Trophoblast cell (in vitro differentiated cells and primary cell): ENCODE measurements around the gene SGMS1.

Source experiments
- DNase-seq, 2 donors: peaks; one replicate each; pipeline ENCODE4 v3.0.0-alpha.2; 2016
- H2AFZ ChIP-seq: 2 replicates; pipeline ENCODE4 v1.6.1; 2013; ENCODE audit warnings: low read length, moderate library complexity, mild to moderate bottlenecking; ENCODE audit not compliant: insufficient read depth, poor library complexity
- H2AK5ac ChIP-seq: 2 replicates; pipeline ENCODE4 v1.6.1; 2013; ENCODE audit warnings: mild to moderate bottlenecking, low read length
- H2BK120ac ChIP-seq: 2 replicates; pipeline ENCODE4 v1.6.1; 2013; ENCODE audit warnings: low read length, mild to moderate bottlenecking, moderate library complexity; ENCODE audit not compliant: insufficient read depth, poor library complexity
- H2BK12ac ChIP-seq: 2 replicates; pipeline ENCODE4 v1.6.1; 2013; ENCODE audit warnings: mild to moderate bottlenecking, low read length, moderate library complexity
- H2BK5ac ChIP-seq: 2 replicates; pipeline ENCODE4 v1.6.1; 2013; ENCODE audit warnings: low read length, low read depth, moderate library complexity, mild to moderate bottlenecking; ENCODE audit not compliant: poor library complexity
- H3K14ac ChIP-seq: 2 replicates; pipeline ENCODE4 v1.6.1; 2013; ENCODE audit warnings: mild to moderate bottlenecking, low read length
- H3K18ac ChIP-seq: 2 replicates; pipeline ENCODE4 v1.6.1; 2013; ENCODE audit warnings: mild to moderate bottlenecking, low read length
- H3K23ac ChIP-seq: 2 replicates; pipeline ENCODE4 v1.6.1; 2013; ENCODE audit warnings: low read length
- H3K27ac ChIP-seq: 2 replicates; pipeline ENCODE4 v1.5.1; 2013; ENCODE audit warnings: low read depth, mild to moderate bottlenecking, inconsistent platforms, low read length, moderate library complexity
- H3K27me3 ChIP-seq: 2 replicates; pipeline ENCODE4 v1.6.1; 2013; ENCODE audit warnings: inconsistent platforms, mild to moderate bottlenecking, low read length, moderate library complexity; ENCODE audit not compliant: insufficient read depth
- H3K36me3 ChIP-seq, 2 experiments: 1 replicate in 1 of 2; 2 replicates in 1 of 2; pipeline ENCODE4 v1.6.1; 2013; ENCODE audit warnings: low read length in 2 of 2, mild to moderate bottlenecking in 2 of 2, moderate library complexity in 1 of 2; ENCODE audit not compliant: insufficient read depth in 2 of 2, control insufficient read depth in 1 of 2
- H3K4ac ChIP-seq: 2 replicates; pipeline ENCODE4 v1.6.1; 2013; ENCODE audit warnings: low read depth, mild to moderate bottlenecking, low read length, moderate library complexity
- H3K4me1 ChIP-seq, 2 experiments: 1 replicate in 1 of 2; 2 replicates in 1 of 2; pipeline ENCODE4 v1.6.1; 2013; ENCODE audit warnings: low read length in 2 of 2, mild to moderate bottlenecking in 2 of 2, moderate library complexity in 1 of 2; ENCODE audit not compliant: insufficient read depth in 2 of 2, control insufficient read depth in 1 of 2
- H3K4me2 ChIP-seq: 2 replicates; pipeline ENCODE4 v1.6.1; 2013; ENCODE audit warnings: inconsistent platforms, mild to moderate bottlenecking, low read length, moderate library complexity
- H3K4me3 ChIP-seq: 2 replicates; pipeline ENCODE4 v1.5.1; 2013; ENCODE audit warnings: mild to moderate bottlenecking, low read depth, low read length, inconsistent platforms
- H3K79me1 ChIP-seq: one replicate; pipeline ENCODE4 v1.6.1; 2013; ENCODE audit warnings: low read length
- H3K79me2 ChIP-seq: 2 replicates; pipeline ENCODE4 v1.6.1; 2013; ENCODE audit warnings: low read length, mild to moderate bottlenecking; ENCODE audit not compliant: control insufficient read depth, insufficient read depth, poor library complexity
- H3K9ac ChIP-seq: 2 replicates; pipeline ENCODE4 v1.6.1; 2013; ENCODE audit warnings: mild to moderate bottlenecking, low read length
- H3K9me3 ChIP-seq: 2 replicates; pipeline ENCODE4 v1.6.1; 2013; ENCODE audit warnings: low read depth, mild to moderate bottlenecking, control low read depth, inconsistent platforms, low read length; ENCODE audit not compliant: insufficient read depth
- H4K12ac ChIP-seq: 2 replicates; pipeline ENCODE4 v1.6.1; 2013; ENCODE audit warnings: low read depth, mild to moderate bottlenecking, low read length, moderate library complexity
- H4K8ac ChIP-seq: 2 replicates; pipeline ENCODE4 v1.6.1; 2013; ENCODE audit warnings: low read depth, mild to moderate bottlenecking, low read length, moderate library complexity
- H4K91ac ChIP-seq: one replicate; pipeline ENCODE4 v1.6.1; 2013; ENCODE audit warnings: low read depth, mild to moderate bottlenecking, low read length, moderate library complexity
- WGBS: extraction: QIAGEN DNeasy Blood & Tissue Kit; methylation state at CpG from one replicate; pipeline ENCODE4 v1.1.7; 2013; ENCODE audit warnings: missing lambda C conversion rate; ENCODE audit not compliant: insufficient read length, insufficient coverage; ENCODE audit errors: extremely low coverage; 5-methylcytosine and 5-hydroxymethylcytosine counted together

Gene SGMS1

DNA sequence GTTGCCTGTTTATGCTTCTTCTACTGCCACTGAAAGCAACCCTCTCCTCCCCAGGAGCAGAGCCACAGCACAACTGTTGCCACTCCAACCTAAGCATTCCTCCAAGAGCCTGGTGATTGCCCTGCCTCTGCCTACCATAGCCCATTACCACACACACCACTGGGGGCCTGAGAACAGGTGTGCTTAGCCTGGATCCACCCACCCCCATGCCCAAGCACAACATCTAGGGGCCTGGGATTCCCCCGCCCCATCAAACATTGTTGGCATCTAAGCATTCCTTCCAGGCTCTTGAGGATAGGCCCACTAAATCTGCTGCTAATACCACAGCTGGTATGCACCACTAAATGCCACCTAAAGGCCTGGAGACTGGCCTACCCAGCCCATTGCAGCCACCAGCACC lies 329.2 kb downstream of the SGMS1 start:
- no peak overlapping the region for H3K18ac ChIP-seq
- no peaks in the 10 kb centered on the region for H3K9me3 ChIP-seq
- no peak overlapping the region for H4K91ac ChIP-seq
- H3K4me1 ChIP-seq = no peaks in the 10 kb centered on the region
- H3K23ac ChIP-seq = no peak overlapping the region
- H3K14ac ChIP-seq = no peak overlapping the region
- no peak overlapping the region for H3K4me3 ChIP-seq
- no peak overlapping the region for H3K4ac ChIP-seq
- H2BK120ac ChIP-seq = no peak overlapping the region
- no peak for DNase-seq
- H3K36me3 ChIP-seq = no peaks in the 10 kb centered on the region
- WGBS = no CpG with 5 or more reads among the region's 1 CpG
- no peak overlapping the region for H4K8ac ChIP-seq
- H3K79me1 ChIP-seq = no peaks in the 10 kb centered on the region
- no peak overlapping the region for H4K12ac ChIP-seq
- no peak overlapping the region for H2BK12ac ChIP-seq
- H3K27ac ChIP-seq = no peak overlapping the region
- H3K4me2 ChIP-seq = no peak overlapping the region
- H2BK5ac ChIP-seq = no peak overlapping the region
- H3K9ac ChIP-seq = peak overlapping the region; percentile 53
- no peak overlapping the region for H2AK5ac ChIP-seq
- no peak overlapping the region for H2AFZ ChIP-seq
- H3K27me3 ChIP-seq = no peaks in the 10 kb centered on the region
- no peaks in the 10 kb centered on the region for H3K79me2 ChIP-seq

- Histone ChIP-seq H3K79me2 (no peaks in the 10 kb centered on the region), H2AFZ (no peak overlapping the region), H2BK12ac (no peak overlapping the region), H3K4me1 (no peaks in the 10 kb centered on the region), H3K27ac (no peak overlapping the region), H3K18ac (no peak overlapping the region), H3K36me3 (no peaks in the 10 kb centered on the region), H2BK120ac (no peak overlapping the region), H3K4ac (no peak overlapping the region), H3K9ac (no peak overlapping the region), H4K12ac (no peak overlapping the region), H2AK5ac (no peak overlapping the region), H3K4me2 (no peak overlapping the region), H4K8ac (no peak overlapping the region), H3K14ac (no peak overlapping the region), H2BK5ac (no peak overlapping the region), H3K4me3 (no peak overlapping the region), H3K79me1 (no peaks in the 10 kb centered on the region), H3K27me3 (no peaks in the 10 kb centered on the region), H4K91ac (no peak overlapping the region), H3K9me3 (no peaks in the 10 kb centered on the region), H3K23ac (no peak overlapping the region)
- DNase-seq = no peak
- no CpG with 5 or more reads among the region's 5 CpGs for WGBS
Measured at GRCh38 chr10:50293513-50294313, 330.0 kb downstream of the SGMS1 start.

- no peak overlapping the region for H3K9ac ChIP-seq
- H3K79me2 ChIP-seq = no peaks in the 10 kb centered on the region
- H3K27ac ChIP-seq = no peak overlapping the region
- H4K12ac ChIP-seq = no peak overlapping the region
- H3K18ac ChIP-seq = no peak overlapping the region
- no peak overlapping the region for H2BK12ac ChIP-seq
- no peaks in the 10 kb centered on the region for H3K79me1 ChIP-seq
- no peak overlapping the region for H2AFZ ChIP-seq
- H3K4me2 ChIP-seq = no peak overlapping the region
- H2BK5ac ChIP-seq = no peak overlapping the region
- no CpG with 5 or more reads among the region's 1 CpG for WGBS
- H3K14ac ChIP-seq = no peak overlapping the region
- H2AK5ac ChIP-seq = no peak overlapping the region
- no peak for DNase-seq
- no peak overlapping the region for H3K23ac ChIP-seq
- H3K4me1 ChIP-seq = no peaks in the 10 kb centered on the region
- no peak overlapping the region for H3K4me3 ChIP-seq
- no peak overlapping the region for H2BK120ac ChIP-seq
- H3K36me3 ChIP-seq = no peaks in the 10 kb centered on the region
- no peak overlapping the region for H3K4ac ChIP-seq
- no peaks in the 10 kb centered on the region for H3K27me3 ChIP-seq
- no peak overlapping the region for H4K8ac ChIP-seq
- H4K91ac ChIP-seq = no peak overlapping the region
- H3K9me3 ChIP-seq = no peaks in the 10 kb centered on the region
Measured at GRCh38 chr10:50291261-50291850, 332.4 kb downstream of the SGMS1 start.

DNA sequence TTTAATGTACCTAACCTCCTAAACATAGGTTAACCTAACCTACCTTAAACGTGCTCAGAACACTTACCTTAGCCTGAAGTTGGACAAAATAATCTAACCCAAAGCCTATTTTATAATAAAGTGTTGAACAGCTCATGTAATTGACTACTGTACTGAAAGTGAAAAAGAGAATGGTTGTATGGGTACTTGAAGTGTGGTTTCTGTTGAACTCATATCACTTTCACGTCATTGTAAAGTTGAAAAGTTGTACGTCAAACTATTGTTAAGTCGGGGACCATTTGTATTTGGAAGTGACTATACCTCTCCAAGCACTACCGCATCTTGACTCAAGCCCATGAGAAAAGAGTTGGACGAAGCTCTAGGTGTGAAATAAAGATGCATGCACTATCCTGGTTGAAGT lies 334.6 kb downstream of the SGMS1 start:
- Histone ChIP-seq H3K14ac (no peak overlapping the region), H3K27ac (no peak overlapping the region), H2BK12ac (no peak overlapping the region), H3K4me3 (no peak overlapping the region), H4K12ac (no peak overlapping the region), H3K27me3 (no peaks in the 10 kb centered on the region), H3K9ac (no peak overlapping the region), H3K4me1 (no peaks in the 10 kb centered on the region), H2AFZ (no peak overlapping the region), H3K9me3 (no peaks in the 10 kb centered on the region), H3K36me3 (no peaks in the 10 kb centered on the region), H2BK5ac (no peak overlapping the region), H3K4me2 (no peak overlapping the region), H3K79me1 (no peaks in the 10 kb centered on the region), H3K23ac (no peak overlapping the region), H3K79me2 (no peaks in the 10 kb centered on the region), H4K8ac (no peak overlapping the region), H3K4ac (no peak overlapping the region), H2BK120ac (no peak overlapping the region), H4K91ac (no peak overlapping the region), H2AK5ac (no peak overlapping the region), H3K18ac (no peak overlapping the region)
- no peak for DNase-seq
- no CpG with 5 or more reads among the region's 6 CpGs for WGBS
